Measurements from ENCODE around the gene AKT1S1.

- TF ChIP-seq FOXK2 (IDR thresholded peaks at IDR 0.05) (no peak), BHLHE40 (IDR thresholded peaks at IDR 0.05; ENCODE audit: borderline replicate concordance) (no peak), HDGF (IDR thresholded peaks at IDR 0.05; ENCODE audit: borderline replicate concordance) (no peak), TARDBP (IDR thresholded peaks at IDR 0.05) (no peak), SUZ12 (IDR thresholded peaks at IDR 0.05) (no peak), FOXM1 (IDR thresholded peaks at IDR 0.05; ENCODE audit: borderline replicate concordance) (no peak), SP1 (IDR thresholded peaks at IDR 0.05) (no peak), ZNF384 (IDR thresholded peaks at IDR 0.05) (no peak), FOXA1 (IDR thresholded peaks at IDR 0.05) (no peak), L3MBTL2 (conservative IDR thresholded peaks at IDR 0.05) (no peak)
- TF ChIP-seq, protein P1, sequence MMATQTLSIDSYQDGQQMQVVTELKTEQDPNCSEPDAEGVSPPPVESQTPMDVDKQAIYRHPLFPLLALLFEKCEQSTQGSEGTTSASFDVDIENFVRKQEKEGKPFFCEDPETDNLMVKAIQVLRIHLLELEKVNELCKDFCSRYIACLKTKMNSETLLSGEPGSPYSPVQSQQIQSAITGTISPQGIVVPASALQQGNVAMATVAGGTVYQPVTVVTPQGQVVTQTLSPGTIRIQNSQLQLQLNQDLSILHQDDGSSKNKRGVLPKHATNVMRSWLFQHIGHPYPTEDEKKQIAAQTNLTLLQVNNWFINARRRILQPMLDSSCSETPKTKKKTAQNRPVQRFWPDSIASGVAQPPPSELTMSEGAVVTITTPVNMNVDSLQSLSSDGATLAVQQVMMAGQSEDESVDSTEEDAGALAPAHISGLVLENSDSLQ (IDR thresholded peaks at IDR 0.05): no peak
These were observed 2.2 kb upstream of the AKT1S1 start for GRCh38 chr19:49879243-49879963.

All from HEK293T (cell line).